Endothelial cell of umbilical vein (primary cell): Measurements from ENCODE around the gene ENTPD3.
"Not testable (repeated sequence)": the region's sequence is repeated elsewhere in the genome, so short reads cannot be mapped to it uniquely, and the experiment has no call there.

Experiments used
- CTCF ChIP-seq, 2 donors: IDR thresholded peaks; 1 replicate in 1 of 2; 2 replicates in 1 of 2; pipeline ENCODE4 v1.5.1; 2011; ENCODE audit warnings: low read length in 2 of 2, mild to moderate bottlenecking in 2 of 2, moderate library complexity in 2 of 2, control low read depth in 1 of 2, inconsistent platforms in 1 of 2, low read depth in 1 of 2; ENCODE audit not compliant: insufficient read depth in 1 of 2; ENCODE audit errors: extremely low read depth in 1 of 2
- POLR2AphosphoS5 ChIP-seq: IDR thresholded peaks from 2 replicates; pipeline ENCODE4 v1.6.1; 2012; ENCODE audit warnings: low read depth, mild to moderate bottlenecking, control low read depth, low read length, moderate library complexity; ENCODE audit not compliant: insufficient read depth

GRCh38 chr3:40462838-40463237 lies 75.9 kb downstream of the ENTPD3 start:
- TF ChIP-seq CTCF (IDR thresholded peaks at IDR 0.05; ENCODE audit: extremely low read depth in 1 of 2, insufficient read depth in 1 of 2, low read depth in 1 of 2, low read length in 2 of 2); POLR2AphosphoS5: not testable (repeated sequence)
